ENCODE data around the gene COG4. TPM values are rescaled to one million over a fixed set of nuclear protein-coding genes. Genes with fewer than 3 reads are reported as not detected.
A peak's percentile ranks its signal among the peaks of the same experiment; 100 is the strongest.

Gene COG4
- total RNA-seq, 1 donor from 2014 or later: 45.3 TPM

GRCh38 chr16:70481929-70482536, 41.3 kb downstream of the COG4 start:
- Histone ChIP-seq H3K4me3 (ENCODE audit: low read depth, low read length) (no peak overlapping the region), H3K36me3 (ENCODE audit: control insufficient read depth, insufficient read depth, low read length) (peaks cover 23% of the 10 kb centered on the region), H3K27me3 (ENCODE audit: control insufficient read depth, insufficient read depth, low read length) (no peaks in the 10 kb centered on the region)
- TF ChIP-seq CTCF (IDR thresholded peaks at IDR 0.05; ENCODE audit: insufficient read depth, low read length, severe bottlenecking): no peak
- DNase-seq (ENCODE audit: low read depth) (peak; percentile 29), FAIRE-seq (no peak)

GRCh38 chr16:70480127-70481105, 42.9 kb downstream of the COG4 start:
- no peaks in the 10 kb centered on the region for H3K27me3 ChIP-seq (ENCODE audit: control insufficient read depth, insufficient read depth, low read length)
- TF ChIP-seq CTCF (IDR thresholded peaks at IDR 0.05; ENCODE audit: insufficient read depth, low read length, severe bottlenecking): no peak
- H3K4me3 ChIP-seq (ENCODE audit: low read depth, low read length): no peak overlapping the region
- DNase-seq (ENCODE audit: low read depth) (no peak), FAIRE-seq (no peak)
- H3K36me3 ChIP-seq (ENCODE audit: control insufficient read depth, insufficient read depth, low read length): peaks cover 19% of the 10 kb centered on the region

GRCh38 chr16:70478912-70479341, 44.4 kb downstream of the COG4 start:
- DNase-seq (ENCODE audit: low read depth) (no peak), FAIRE-seq (peak; percentile 32)
- Histone ChIP-seq H3K4me3 (ENCODE audit: low read depth, low read length) (no peak overlapping the region), H3K36me3 (ENCODE audit: control insufficient read depth, insufficient read depth, low read length) (peaks cover 19% of the 10 kb centered on the region), H3K27me3 (ENCODE audit: control insufficient read depth, insufficient read depth, low read length) (no peaks in the 10 kb centered on the region)
- TF ChIP-seq CTCF (IDR thresholded peaks at IDR 0.05; ENCODE audit: insufficient read depth, low read length, severe bottlenecking): no peak

- FAIRE-seq: peak; percentile 40
- H3K27me3 ChIP-seq (ENCODE audit: control insufficient read depth, insufficient read depth, low read length): no peaks in the 10 kb centered on the region
- H3K4me3 ChIP-seq (ENCODE audit: low read depth, low read length): no peak overlapping the region
- peaks cover 17% of the 10 kb centered on the region for H3K36me3 ChIP-seq (ENCODE audit: control insufficient read depth, insufficient read depth, low read length)
- TF ChIP-seq CTCF (IDR thresholded peaks at IDR 0.05; ENCODE audit: insufficient read depth, low read length, severe bottlenecking): no peak
- DNase-seq (ENCODE audit: low read depth): no peak
Measured at GRCh38 chr16:70478169-70478568, 45.2 kb downstream of the COG4 start.

GRCh38 chr16:70476272-70477020, 46.9 kb downstream of the COG4 start:
- FAIRE-seq (peak; percentile 93), DNase-seq (ENCODE audit: low read depth) (peak; percentile 62)
- no peak for TF ChIP-seq CTCF (IDR thresholded peaks at IDR 0.05; ENCODE audit: insufficient read depth, low read length, severe bottlenecking)
- Histone ChIP-seq H3K4me3 (ENCODE audit: low read depth, low read length) (no peak overlapping the region), H3K27me3 (ENCODE audit: control insufficient read depth, insufficient read depth, low read length) (no peaks in the 10 kb centered on the region), H3K36me3 (ENCODE audit: control insufficient read depth, insufficient read depth, low read length) (peaks cover 13% of the 10 kb centered on the region)
